Upper lobe of left lung (tissue), 6 donors: ENCODE results near the gene ELANE. TPM values are rescaled to one million over a fixed set of nuclear protein-coding genes. Genes with fewer than 3 reads are reported as not detected.
"Not testable (repeated sequence)": the region's sequence is repeated elsewhere in the genome, so short reads cannot be mapped to it uniquely, and the experiment has no call there.

ENCODE experiments used
- ATAC-seq, 2 donors: fragments of 200-7000 bp; cut with Tn5 transposase; one replicate each; pipeline ENCODE4 v1.9.1; 2022; ENCODE audit warnings: mild to moderate bottlenecking in 2 of 2, moderate library complexity in 2 of 2; ENCODE audit not compliant: low FRiP score in 2 of 2
- DNase-seq, 2 donors: peaks; one replicate each; pipeline ENCODE4 v3.0.0-alpha.2; 2019 to 2020
- H3K27ac ChIP-seq, 4 donors: fragments of 200-600 bp; sonication (generic); one replicate each; pipeline ENCODE4 v1.5.1; 2016 to 2019
- H3K27me3 ChIP-seq, 4 donors: fragments of 200-600 bp; sonication (generic); one replicate each; pipeline ENCODE4 v1.5.1; 2017 to 2019
- H3K36me3 ChIP-seq, 4 donors: fragments of 200-600 bp; sonication (generic); one replicate each; pipeline ENCODE4 v1.5.1; 2016 to 2019
- H3K4me1 ChIP-seq, 4 donors: fragments of 200-600 bp; sonication (generic); one replicate each; pipeline ENCODE4 v1.5.1; 2018 to 2019
- H3K4me3 ChIP-seq, 4 donors: fragments of 200-600 bp; sonication (generic); one replicate each; pipeline ENCODE4 v1.5.1; 2017 to 2019; ENCODE audit warnings: mild to moderate bottlenecking in 2 of 4, moderate library complexity in 1 of 4
- H3K9me3 ChIP-seq, 4 donors: fragments of 200-600 bp; sonication (generic); one replicate each; pipeline ENCODE4 v1.5.1; 2018 to 2019
- CTCF ChIP-seq, 6 experiments: fragments of 450-650 bp in 4 of 6; fragments of 200-600 bp in 2 of 6; sonication (generic) in 2 of 6; IDR thresholded peaks; one replicate each; pipeline ENCODE4 v1.5.1; 2016 to 2019; ENCODE audit warnings: antibody characterized with exemption in 6 of 6
- EP300 ChIP-seq, 4 donors: sonication (generic); formaldehyde crosslinking; IDR thresholded peaks; one replicate each; pipeline ENCODE4 v1.5.1; 2017; ENCODE audit warnings: antibody characterized with exemption in 4 of 4, control low read depth in 2 of 4
- POLR2A ChIP-seq, 4 donors: fragments of 450-650 bp; IDR thresholded peaks; one replicate each; pipeline ENCODE4 v1.5.1; 2016 to 2017; ENCODE audit warnings: antibody characterized with exemption in 4 of 4, mild to moderate bottlenecking in 2 of 4
- POLR2AphosphoS5 ChIP-seq, 2 donors: sonication (generic); formaldehyde crosslinking; IDR thresholded peaks; one replicate each; pipeline ENCODE4 v1.5.1; 2017; ENCODE audit warnings: antibody characterized with exemption in 2 of 2
- WGBS, 2 donors: methylation state at CpG; one replicate each; pipeline ENCODE4 v1.1.5; 2017 to 2018; 5-methylcytosine and 5-hydroxymethylcytosine counted together
- total RNA-seq, 6 donors: library from RNA; depleted of rRNA in 4 of 6; stranded (reverse); fragments of >200 nt in 4 of 6; gene quantifications; one replicate each; pipeline versions ENCODE4 v1.1.0 to v1.2.1, GENCODE V29; 2016 to 2021
- donor health status: DM: no; HTN: no; CAD: no; lungs with moderate emphysema.
- donor health status: DM: no; HTN: yes; CAD: no; lungs with severe emphysema.

Gene ELANE
- total RNA-seq, 6 donors from 2014 or later, result 0.69 to 11.9 (median 1.3) TPM; not detected in 1

GRCh38 chr19:889662-890295, 37.7 kb downstream of the ELANE start:
- no peaks in the 10 kb centered on the region for H3K27me3 ChIP-seq
- DNase-seq (peak in 1 of 2 donors; percentile 70), ATAC-seq (no peak)
- no peak overlapping the region for H3K27ac ChIP-seq
- TF ChIP-seq EP300 (IDR thresholded peaks at IDR 0.05), result no peak
- no peak for TF ChIP-seq CTCF (IDR thresholded peaks at IDR 0.05)
- no peak for TF ChIP-seq POLR2AphosphoS5 (IDR thresholded peaks at IDR 0.05)
- no peak for TF ChIP-seq POLR2A (IDR thresholded peaks at IDR 0.05)
- no peaks in the 10 kb centered on the region for H3K9me3 ChIP-seq
- 93 to 94% methylated on average over 9 to 19 of the region's 26 CpGs for WGBS, 2 donors
- H3K4me3 ChIP-seq, result no peak overlapping the region
- H3K4me1 ChIP-seq, result peaks cover 7 to 20% (median 18%) of the 10 kb centered on the region in 4 donors
- H3K36me3 ChIP-seq, result peaks cover 9 to 59% (median 39%) of the 10 kb centered on the region in 4 donors

GRCh38 chr19:890831-891230, 38.7 kb downstream of the ELANE start:
- H3K4me3 ChIP-seq, result no peak overlapping the region
- peaks cover under 1 to 48% (median 29%) of the 10 kb centered on the region in 4 donors for H3K36me3 ChIP-seq
- TF ChIP-seq POLR2AphosphoS5 (IDR thresholded peaks at IDR 0.05), result no peak
- TF ChIP-seq CTCF (IDR thresholded peaks at IDR 0.05), result no peak
- TF ChIP-seq EP300 (IDR thresholded peaks at IDR 0.05), result no peak
- TF ChIP-seq POLR2A (IDR thresholded peaks at IDR 0.05), result no peak
- no peaks in the 10 kb centered on the region for H3K9me3 ChIP-seq
- H3K4me1 ChIP-seq, result peaks cover 7 to 20% (median 18%) of the 10 kb centered on the region in 4 donors
- H3K27me3 ChIP-seq, result no peaks in the 10 kb centered on the region
- ATAC-seq (no peak), DNase-seq (peak in 1 of 2 donors; percentile 78)
- peak overlapping the region in 1 of 4 donors; percentile 49 for H3K27ac ChIP-seq
- 80 to 94% methylated on average over 3 to 18 of the region's 18 CpGs for WGBS, 2 donors

GRCh38 chr19:891421-892200, 39.5 kb downstream of the ELANE start:
- not testable (repeated sequence) for H3K9me3 ChIP-seq, ATAC-seq, H3K27me3 ChIP-seq
- Histone ChIP-seq H3K4me1 (peaks cover 7 to 20% (median 18%) of the 10 kb centered on the region in 4 donors), H3K4me3 (peak overlapping the region in 3 of 4 donors; percentile 68 to 95 (median 73)), H3K27ac (peak overlapping the region; percentile 89 to 95 (median 92)), H3K36me3 (peaks cover 0 to 43% (median 25%) of the 10 kb centered on the region in 4 donors)
- peak; percentile 68 to 84 for DNase-seq
- 67 to 73% methylated on average over 16 to 25 of the region's 50 CpGs for WGBS, 2 donors

GRCh38 chr19:892243-892893, 40.3 kb downstream of the ELANE start:
- no peak for DNase-seq
- peaks cover 0 to 43% (median 23%) of the 10 kb centered on the region in 4 donors for H3K36me3 ChIP-seq
- no peaks in the 10 kb centered on the region for H3K27me3 ChIP-seq
- no peaks in the 10 kb centered on the region for H3K9me3 ChIP-seq
- TF ChIP-seq POLR2A (IDR thresholded peaks at IDR 0.05) (no peak), CTCF (IDR thresholded peaks at IDR 0.05) (no peak), POLR2AphosphoS5 (IDR thresholded peaks at IDR 0.05) (no peak), EP300 (IDR thresholded peaks at IDR 0.05) (no peak)
- no peak for ATAC-seq
- 7 to 8% methylated on average over 20 to 27 of the region's 27 CpGs for WGBS, 2 donors
- peak overlapping the region; percentile 68 to 95 (median 80) for H3K4me3 ChIP-seq
- H3K4me1 ChIP-seq, result peaks cover 7 to 20% (median 18%) of the 10 kb centered on the region in 4 donors
- H3K27ac ChIP-seq, result peak overlapping the region; percentile 89 to 95 (median 92)
